VCaP (cell line): ENCODE results near the gene MCTP2.

Experiments
- H3K27ac ChIP-seq: fragments of 450-650 bp; 2 replicates; pipeline ENCODE4 v1.5.1; 2017
- CTCF ChIP-seq: fragments of 450-650 bp; conservative IDR thresholded peaks from 2 replicates; pipeline ENCODE4 v1.5.1; 2017; ENCODE audit warnings: mild to moderate bottlenecking, moderate library complexity

Gene MCTP2

GRCh38 chr15:94354655-94355054 is 123.3 kb downstream of the MCTP2 start:
- no peak for TF ChIP-seq CTCF
- H3K27ac ChIP-seq = no peak overlapping the region

- H3K27ac ChIP-seq = no peak overlapping the region
- TF ChIP-seq CTCF = no peak
These were observed 128.4 kb downstream of the MCTP2 start for GRCh38 chr15:94359716-94360115.

GRCh38 chr15:94360251-94360685 is 128.9 kb downstream of the MCTP2 start:
- H3K27ac ChIP-seq = no peak overlapping the region
- no peak for TF ChIP-seq CTCF

- H3K27ac ChIP-seq = no peak overlapping the region
- TF ChIP-seq CTCF = no peak
These were observed 131.2 kb downstream of the MCTP2 start for GRCh38 chr15:94362385-94363092.

GRCh38 chr15:94363382-94363781 is 132.0 kb downstream of the MCTP2 start:
- no peak overlapping the region for H3K27ac ChIP-seq
- TF ChIP-seq CTCF = no peak

- no peak for TF ChIP-seq CTCF
- 0 out of 2 replicates have a peak overlapping the region, but pooled peaks have one; percentile 2 for H3K27ac ChIP-seq
These were observed 135.4 kb downstream of the MCTP2 start for GRCh38 chr15:94366781-94367180.

GRCh38 chr15:94367726-94368535 is 136.6 kb downstream of the MCTP2 start:
- no peak for TF ChIP-seq CTCF
- H3K27ac ChIP-seq = peak overlapping the region; percentile 2; the same call in 1 of the 2 replicates
